Parathyroid adenoma (tissue), 2 donors: ENCODE data around the gene JPT1.
A peak's percentile ranks its signal among the peaks of the same experiment; 100 is the strongest.

Experiments used
- H2AFZ ChIP-seq: fragments of 300-600 bp; sonication (generic); one replicate; pipeline ENCODE4 v1.7.0; 2017; ENCODE audit warnings: antibody characterized with exemption, mild to moderate bottlenecking
- H3K27ac ChIP-seq: fragments of 300-600 bp; sonication (generic); one replicate; pipeline ENCODE4 v1.7.0; 2017
- H3K27me3 ChIP-seq: fragments of 300-600 bp; sonication (generic); one replicate; pipeline ENCODE4 v1.7.0; 2017; ENCODE audit warnings: low read length; ENCODE audit not compliant: control insufficient read depth, insufficient read depth
- H3K36me3 ChIP-seq: fragments of 300-600 bp; sonication (generic); one replicate; pipeline ENCODE4 v1.7.0; 2017; ENCODE audit warnings: low read length; ENCODE audit not compliant: control insufficient read depth, insufficient read depth
- H3K4me1 ChIP-seq: fragments of 300-600 bp; sonication (generic); one replicate; pipeline ENCODE4 v1.7.0; 2017; ENCODE audit warnings: control low read depth
- H3K4me2 ChIP-seq: fragments of 300-600 bp; sonication (generic); one replicate; pipeline ENCODE4 v1.7.0; 2017; ENCODE audit warnings: low read length
- H3K4me3 ChIP-seq: fragments of 300-600 bp; sonication (generic); one replicate; pipeline ENCODE4 v1.7.0; 2017; ENCODE audit warnings: low read depth, low read length
- H3K79me2 ChIP-seq: fragments of 300-600 bp; sonication (generic); one replicate; pipeline ENCODE4 v1.7.0; 2017; ENCODE audit warnings: control low read depth
- H3K9ac ChIP-seq: fragments of 300-600 bp; sonication (generic); one replicate; pipeline ENCODE4 v1.7.0; 2017; ENCODE audit warnings: mild to moderate bottlenecking
- H3K9me3 ChIP-seq: fragments of 300-600 bp; sonication (generic); one replicate; pipeline ENCODE4 v1.7.0; 2017; ENCODE audit warnings: low read length; ENCODE audit not compliant: control insufficient read depth
- TF ChIP-seq, protein P1 (sequence below): fragments of 300-600 bp; sonication (generic); IDR thresholded peaks from one replicate; pipeline ENCODE4 v1.7.0; 2017; ENCODE audit warnings: antibody characterized with exemption, mild to moderate bottlenecking
- donor health status: primary hyperparathyroidism.

The JPT1 gene

DNA sequence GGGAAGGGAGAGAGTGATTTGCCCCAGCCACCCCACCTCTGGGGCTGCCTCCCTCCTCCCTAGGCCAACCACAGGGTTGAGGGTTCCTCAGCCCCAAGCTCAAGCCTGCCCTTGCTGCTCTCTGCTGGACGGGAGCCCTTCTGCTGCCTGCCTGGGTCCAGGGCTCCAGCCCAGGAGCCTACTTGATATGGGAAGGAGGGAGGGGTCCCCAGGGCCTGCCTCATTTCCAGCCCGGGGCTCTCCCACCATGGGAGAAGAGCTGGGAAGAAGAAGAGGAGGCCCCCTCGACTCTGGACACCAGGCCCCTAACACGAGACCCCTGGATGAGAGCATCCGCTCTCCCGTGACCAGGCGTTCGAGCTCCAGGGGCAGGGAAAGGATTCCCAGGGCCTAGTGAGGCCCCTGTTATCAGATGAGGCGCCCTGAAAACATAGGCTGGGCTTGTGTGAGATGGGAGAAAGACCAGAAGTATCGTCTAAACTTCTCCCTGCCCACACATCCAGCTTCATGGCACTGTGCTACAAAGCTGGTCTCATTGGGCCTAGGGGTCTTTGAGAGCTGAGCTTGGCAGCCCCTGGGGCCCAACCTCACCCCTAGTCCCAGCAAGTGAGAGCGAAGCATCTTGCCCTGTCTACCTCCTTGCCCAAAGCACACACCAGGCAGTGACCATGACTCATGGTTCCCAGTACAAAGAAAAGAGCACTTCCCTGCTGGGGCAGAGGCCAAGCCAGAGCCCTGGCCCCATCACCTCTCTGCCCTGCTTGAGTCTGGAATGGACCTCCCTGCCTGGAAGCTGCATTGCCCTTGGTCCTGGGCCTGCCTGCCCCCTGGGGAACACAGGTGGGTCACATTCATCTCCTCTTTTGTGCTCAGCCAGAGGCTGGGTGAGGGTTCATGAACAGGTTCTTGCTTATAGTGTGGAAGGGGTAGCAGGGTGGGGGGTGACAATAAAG is 65.6 kb downstream of the JPT1 start:
- Histone ChIP-seq H3K27ac (peak overlapping the region; percentile 54), H3K4me2 (peak overlapping the region; percentile 64), H3K4me3 (peak overlapping the region; percentile 59), H3K36me3 (no peaks in the 10 kb centered on the region), H2AFZ (peak overlapping the region; percentile 99), H3K4me1 (peaks cover 20% of the 10 kb centered on the region), H3K9ac (peak overlapping the region; percentile 50), H3K79me2 (peaks cover 4% of the 10 kb centered on the region), H3K9me3 (no peaks in the 10 kb centered on the region), H3K27me3 (no peaks in the 10 kb centered on the region)
- TF ChIP-seq, protein P1, sequence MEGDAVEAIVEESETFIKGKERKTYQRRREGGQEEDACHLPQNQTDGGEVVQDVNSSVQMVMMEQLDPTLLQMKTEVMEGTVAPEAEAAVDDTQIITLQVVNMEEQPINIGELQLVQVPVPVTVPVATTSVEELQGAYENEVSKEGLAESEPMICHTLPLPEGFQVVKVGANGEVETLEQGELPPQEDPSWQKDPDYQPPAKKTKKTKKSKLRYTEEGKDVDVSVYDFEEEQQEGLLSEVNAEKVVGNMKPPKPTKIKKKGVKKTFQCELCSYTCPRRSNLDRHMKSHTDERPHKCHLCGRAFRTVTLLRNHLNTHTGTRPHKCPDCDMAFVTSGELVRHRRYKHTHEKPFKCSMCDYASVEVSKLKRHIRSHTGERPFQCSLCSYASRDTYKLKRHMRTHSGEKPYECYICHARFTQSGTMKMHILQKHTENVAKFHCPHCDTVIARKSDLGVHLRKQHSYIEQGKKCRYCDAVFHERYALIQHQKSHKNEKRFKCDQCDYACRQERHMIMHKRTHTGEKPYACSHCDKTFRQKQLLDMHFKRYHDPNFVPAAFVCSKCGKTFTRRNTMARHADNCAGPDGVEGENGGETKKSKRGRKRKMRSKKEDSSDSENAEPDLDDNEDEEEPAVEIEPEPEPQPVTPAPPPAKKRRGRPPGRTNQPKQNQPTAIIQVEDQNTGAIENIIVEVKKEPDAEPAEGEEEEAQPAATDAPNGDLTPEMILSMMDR, result no peak

GRCh38 chr17:75087558-75088453 is 66.5 kb downstream of the JPT1 start, which contains the start of gene SLC16A5:
TSS of gene SLC16A5 (plus strand) at chr17:75087954. CDS start at chr17:75093637, 5,683 bp downstream.
- Histone ChIP-seq H2AFZ (peak within 1 kb of the TSS; percentile 99), H3K27ac (peak within 1 kb of the TSS; percentile 54), H3K36me3 (no peaks in the 10 kb centered on the region), H3K4me2 (peak within 1 kb of the TSS; percentile 64), H3K9me3 (no peaks in the 10 kb centered on the region), H3K4me3 (peak within 1 kb of the TSS; percentile 59), H3K27me3 (no peaks in the 10 kb centered on the region), H3K79me2 (peaks cover 4% of the 10 kb centered on the region), H3K9ac (peak within 1 kb of the TSS; percentile 50), H3K4me1 (peaks cover 20% of the 10 kb centered on the region)
- TF ChIP-seq, protein P1, result no peak

DNA sequence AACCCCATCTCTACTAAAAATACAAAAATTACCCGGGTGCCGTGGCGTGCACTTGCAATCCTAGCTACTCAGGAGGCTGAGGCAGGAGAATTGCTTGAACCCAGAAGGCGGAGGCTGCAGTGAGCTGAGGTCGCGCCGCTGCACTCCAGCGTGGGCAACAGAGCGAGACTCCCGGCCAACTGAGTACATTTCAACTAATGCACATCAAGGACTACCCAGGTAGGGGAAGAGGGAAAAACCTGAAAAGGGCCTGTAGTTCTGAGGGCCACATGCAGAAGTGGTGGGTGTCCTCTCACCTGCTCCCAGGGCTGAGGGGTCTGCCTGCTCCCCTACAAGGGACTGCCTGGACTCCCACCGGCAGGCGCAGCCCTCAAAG is 67.1 kb downstream of the JPT1 start:
- H3K27ac ChIP-seq, result peak overlapping the region; percentile 33
- H3K4me2 ChIP-seq, result peak overlapping the region; percentile 64
- H3K4me3 ChIP-seq, result no peak overlapping the region
- H3K36me3 ChIP-seq, result no peaks in the 10 kb centered on the region
- peaks cover 4% of the 10 kb centered on the region for H3K79me2 ChIP-seq
- peak overlapping the region; percentile 99 for H2AFZ ChIP-seq
- no peak overlapping the region for H3K9ac ChIP-seq
- no peaks in the 10 kb centered on the region for H3K9me3 ChIP-seq
- H3K4me1 ChIP-seq, result peaks cover 20% of the 10 kb centered on the region
- H3K27me3 ChIP-seq, result no peaks in the 10 kb centered on the region
- TF ChIP-seq, protein P1, result no peak

DNA sequence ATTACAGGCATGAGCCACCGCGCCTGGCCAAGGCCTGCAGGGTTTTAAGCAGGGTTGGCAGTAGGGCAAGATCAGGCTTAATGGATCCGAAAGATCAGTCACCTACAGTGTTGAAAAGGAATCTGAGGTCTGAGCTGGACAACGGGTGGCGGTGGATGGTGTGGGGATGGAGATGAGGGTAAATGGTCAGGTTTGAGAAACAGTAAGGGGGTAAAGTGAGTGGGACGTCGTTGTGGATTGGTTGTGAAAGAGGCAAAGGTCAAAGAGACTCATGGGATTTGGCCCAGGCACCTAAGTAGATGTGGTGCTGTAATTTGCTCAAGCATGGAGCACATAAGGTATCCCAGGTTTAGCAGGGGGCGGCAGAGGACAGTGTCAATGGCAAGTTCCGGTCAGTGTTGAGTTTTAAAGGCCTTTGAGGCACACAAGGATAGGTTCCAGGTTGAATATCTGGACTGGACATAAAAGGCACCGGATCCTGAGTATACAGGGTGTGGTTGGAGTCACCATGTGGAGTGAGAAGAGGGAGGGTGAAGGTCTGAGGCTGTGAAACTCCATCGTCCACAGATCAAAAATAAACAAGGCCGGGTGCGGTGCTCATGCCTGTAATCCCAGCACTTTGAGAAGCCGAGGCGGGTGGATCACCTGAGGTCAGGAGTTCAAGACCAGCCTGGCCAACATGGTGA is 67.7 kb downstream of the JPT1 start:
- no peaks in the 10 kb centered on the region for H3K36me3 ChIP-seq
- H3K4me2 ChIP-seq, result no peak overlapping the region
- no peaks in the 10 kb centered on the region for H3K9me3 ChIP-seq
- H3K9ac ChIP-seq, result no peak overlapping the region
- H3K27ac ChIP-seq, result no peak overlapping the region
- H3K4me1 ChIP-seq, result peaks cover 19% of the 10 kb centered on the region
- no peak overlapping the region for H3K4me3 ChIP-seq
- peaks cover 4% of the 10 kb centered on the region for H3K79me2 ChIP-seq
- no peaks in the 10 kb centered on the region for H3K27me3 ChIP-seq
- TF ChIP-seq, protein P1, result no peak
- no peak overlapping the region for H2AFZ ChIP-seq
